SK-N-MC (cell line): ENCODE data around the gene PJA1.

Experiments
- EZH2 ChIP-seq: fragments of 200-600 bp; sonication (generic); IDR thresholded peaks from one replicate; pipeline ENCODE4 v1.6.1; 2017; ENCODE audit warnings: antibody characterized with exemption
- FOXP2 ChIP-seq: optimal IDR thresholded peaks from 2 replicates; pipeline ENCODE3; 2011; ENCODE audit warnings: mild to moderate bottlenecking, moderate library complexity; ENCODE audit not compliant: insufficient read depth; ENCODE audit errors: extremely low read length, control extremely low read depth
- POLR2AphosphoS5 ChIP-seq: IDR thresholded peaks from 2 replicates; pipeline ENCODE4 v1.6.1; 2012; ENCODE audit warnings: mild to moderate bottlenecking, low read depth, low read length, borderline replicate concordance

DNA sequence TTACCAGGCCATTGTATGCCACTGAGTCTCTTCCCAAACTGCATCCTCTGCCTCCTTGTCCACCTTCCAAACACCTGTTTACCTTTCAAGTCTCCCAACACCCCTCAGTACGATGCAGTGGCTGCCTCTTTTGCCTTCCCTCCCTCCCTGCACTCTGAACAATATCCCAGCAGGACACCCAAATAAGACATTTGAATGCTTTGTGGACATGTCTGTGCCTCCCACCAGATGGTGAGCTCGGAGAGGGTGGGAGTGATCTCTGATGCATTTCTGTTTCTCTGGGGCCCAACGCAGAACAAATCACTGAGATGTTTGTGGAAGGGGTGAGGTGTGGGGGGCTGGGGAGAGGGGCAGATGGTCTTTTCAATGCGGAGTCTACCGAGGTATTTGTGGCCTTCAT is 33.4 kb downstream of the PJA1 start:
- TF ChIP-seq POLR2AphosphoS5 (no peak), EZH2 (no peak), FOXP2 (no peak)
